ENCODE measurements around the gene PTAR1.
"Not testable (repeated sequence)": the region's sequence is repeated elsewhere in the genome, so short reads cannot be mapped to it uniquely, and the experiment has no call there.

Gene PTAR1, protein sequence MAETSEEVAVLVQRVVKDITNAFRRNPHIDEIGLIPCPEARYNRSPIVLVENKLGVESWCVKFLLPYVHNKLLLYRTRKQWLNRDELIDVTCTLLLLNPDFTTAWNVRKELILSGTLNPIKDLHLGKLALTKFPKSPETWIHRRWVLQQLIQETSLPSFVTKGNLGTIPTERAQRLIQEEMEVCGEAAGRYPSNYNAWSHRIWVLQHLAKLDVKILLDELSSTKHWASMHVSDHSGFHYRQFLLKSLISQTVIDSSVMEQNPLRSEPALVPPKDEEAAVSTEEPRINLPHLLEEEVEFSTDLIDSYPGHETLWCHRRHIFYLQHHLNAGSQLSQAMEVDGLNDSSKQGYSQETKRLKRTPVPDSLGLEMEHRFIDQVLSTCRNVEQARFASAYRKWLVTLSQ

DNA sequence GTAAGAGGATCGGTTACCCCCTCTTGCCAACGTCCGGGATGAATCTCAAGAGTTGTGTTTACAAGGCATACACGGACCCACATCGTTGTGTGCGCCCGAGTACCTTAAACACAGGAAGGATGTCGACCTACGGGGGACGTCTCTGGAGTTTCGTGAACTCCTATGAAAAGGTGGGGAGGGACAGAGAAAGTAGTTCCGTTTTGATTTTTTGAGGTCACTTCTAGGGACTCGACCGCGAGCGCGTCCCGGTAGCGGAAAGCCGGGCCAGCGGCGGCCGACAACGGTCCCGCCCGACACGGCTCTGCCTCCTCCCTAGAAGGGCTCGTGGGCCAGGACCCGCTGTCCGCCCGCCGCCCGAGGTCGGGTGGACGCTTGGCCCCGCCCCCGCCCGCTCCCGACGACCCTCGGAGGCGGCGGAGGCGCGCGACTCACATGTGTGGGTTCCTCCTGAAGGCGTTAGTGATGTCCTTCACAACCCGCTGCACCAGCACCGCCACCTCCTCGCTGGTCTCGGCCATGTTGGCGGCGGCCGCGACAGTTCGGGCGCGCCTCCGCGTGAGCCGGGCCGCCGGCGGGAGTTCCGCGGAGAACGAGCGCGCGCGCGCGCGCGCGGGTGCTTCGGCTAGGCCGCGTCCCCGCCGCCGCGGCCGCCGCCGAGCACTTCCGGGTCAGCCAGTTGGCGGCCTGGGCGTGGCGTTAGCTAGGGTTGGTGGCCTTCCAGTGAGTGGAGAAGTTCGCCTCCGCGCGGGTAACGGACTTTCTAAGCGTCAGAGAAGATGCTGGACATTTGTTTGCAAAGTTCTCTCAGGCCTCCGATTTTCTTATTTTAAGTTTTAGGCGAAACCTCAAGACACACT, at the start of gene PTAR1:
PTAR1 (minus strand) TSS at position 591 of the 857 bp plus-strand sequence; CDS start at position 518, 73 bp downstream.
- peak; percentile 90 to 92 for ATAC-seq

- no peak for ATAC-seq
These were observed 49.6 kb upstream of the PTAR1 start for GRCh38 chr9:69809304-69809863.

- no peak for ATAC-seq
These were observed 46.8 kb upstream of the PTAR1 start for GRCh38 chr9:69806627-69807026.

- ATAC-seq = no peak
These were observed 46.2 kb upstream of the PTAR1 start for GRCh38 chr9:69805962-69806515.

- ATAC-seq = no peak
These were observed 42.2 kb upstream of the PTAR1 start for GRCh38 chr9:69801989-69802388.

DNA sequence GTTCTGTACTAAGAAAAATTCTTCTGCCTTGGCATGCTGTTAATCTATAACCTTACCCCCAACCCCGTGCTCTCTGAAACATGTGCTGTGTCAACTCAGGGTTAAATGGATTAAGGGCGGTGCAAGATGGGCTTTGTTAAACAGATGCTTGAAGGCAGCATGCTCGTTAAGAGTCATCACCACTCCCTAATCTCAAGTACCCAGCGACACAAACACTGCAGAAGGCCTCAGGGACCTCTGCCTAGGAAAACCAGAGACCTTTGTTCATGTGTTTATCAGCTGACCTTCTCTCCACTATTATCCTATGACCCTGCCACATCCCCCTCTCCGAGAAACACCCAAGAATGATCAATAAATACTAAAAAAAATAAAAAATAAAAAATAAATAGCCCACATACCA, 40.2 kb upstream of the PTAR1 start:
- not testable (repeated sequence) for ATAC-seq

- not testable (repeated sequence) for ATAC-seq
These were observed 39.7 kb upstream of the PTAR1 start for GRCh38 chr9:69799521-69799920.

DNA sequence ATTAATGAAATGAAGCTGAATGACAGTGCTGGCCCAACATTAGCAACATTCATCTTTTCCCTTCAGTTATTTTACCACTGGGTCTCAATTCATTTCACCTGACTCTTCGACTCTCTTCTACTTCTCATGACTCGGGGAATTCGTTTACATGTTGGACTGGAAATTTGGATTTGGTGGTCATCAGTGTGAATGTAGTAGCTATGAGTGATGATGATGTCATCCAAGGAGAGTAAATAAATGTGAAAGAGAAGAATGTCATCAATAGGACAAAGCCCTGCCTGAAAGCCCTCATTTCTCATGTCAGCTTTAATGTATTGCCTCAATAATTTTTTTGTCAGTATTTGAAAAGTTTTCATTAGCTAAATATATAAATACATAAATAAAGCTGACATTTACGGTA, 38.9 kb upstream of the PTAR1 start:
- no peak for ATAC-seq

GRCh38 chr9:69797675-69798074, 37.9 kb upstream of the PTAR1 start:
- ATAC-seq = no peak

- ATAC-seq = no peak
These were observed 34.5 kb upstream of the PTAR1 start for GRCh38 chr9:69794356-69794755.

- no peak for ATAC-seq
These were observed 25.9 kb upstream of the PTAR1 start for GRCh38 chr9:69785757-69786156.

GRCh38 chr9:69773258-69773657, 13.4 kb upstream of the PTAR1 start:
- no peak for ATAC-seq

- ATAC-seq = no peak
These were observed 12.1 kb upstream of the PTAR1 start for GRCh38 chr9:69771775-69772418.

GRCh38 chr9:69768716-69769115, 8.9 kb upstream of the PTAR1 start:
- ATAC-seq = no peak

DNA sequence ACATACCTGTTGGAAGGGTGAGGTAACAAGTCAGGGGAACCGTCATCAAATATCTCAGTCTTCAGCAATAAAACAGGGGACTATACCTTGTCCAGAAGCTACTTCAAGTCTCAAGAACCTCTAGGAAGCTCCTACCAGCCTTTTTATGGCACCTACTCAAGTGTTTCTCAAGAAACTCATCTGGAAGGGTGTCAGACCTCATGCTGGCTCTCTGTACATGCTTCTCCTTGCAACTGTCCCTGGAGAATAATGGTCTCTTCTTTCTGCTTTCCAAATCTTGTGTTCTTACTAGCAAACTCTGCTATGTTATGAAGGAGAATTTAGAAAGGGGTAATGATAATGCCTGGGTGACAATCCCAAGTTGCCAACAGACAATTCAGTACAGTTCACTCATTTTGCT, 8.3 kb upstream of the PTAR1 start:
- no peak for ATAC-seq

DNA sequence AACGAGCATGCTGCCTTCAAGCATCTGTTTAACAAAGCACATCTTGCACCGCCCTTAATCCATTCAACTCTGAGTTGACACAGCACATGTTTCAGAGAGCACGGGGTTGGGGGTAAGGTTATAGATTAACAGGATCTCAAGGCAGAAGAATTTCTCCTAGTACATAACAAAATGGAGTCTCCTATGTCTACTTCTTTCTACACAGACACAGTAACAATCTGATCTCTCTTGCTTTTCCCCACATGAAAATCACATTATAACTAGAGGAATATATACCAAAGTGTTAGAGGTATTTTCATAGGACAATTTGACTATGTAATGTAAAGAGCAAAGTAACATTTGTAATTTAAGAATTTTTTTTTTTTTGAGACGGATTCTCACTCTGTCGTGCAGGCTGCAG, 4.1 kb upstream of the PTAR1 start:
- not testable (repeated sequence) for ATAC-seq

DNA sequence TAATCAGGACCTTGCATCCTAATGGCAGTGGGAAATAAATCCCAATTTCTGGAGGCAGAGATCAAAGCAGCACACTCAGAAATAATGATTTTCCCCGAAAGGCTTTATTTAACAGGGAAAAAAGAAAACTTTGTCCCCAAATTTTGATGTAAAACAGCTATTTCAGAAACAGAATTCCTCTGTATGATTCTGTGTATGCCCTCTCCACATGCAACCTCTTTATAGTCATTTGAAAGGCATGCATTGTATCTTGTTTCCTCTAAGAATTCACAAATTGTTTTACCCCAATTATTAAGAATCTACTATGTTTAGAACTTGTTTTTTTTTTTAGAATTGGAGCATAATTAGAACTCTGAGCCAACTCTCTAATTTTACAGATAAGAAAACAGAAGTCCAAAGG, 2.7 kb upstream of the PTAR1 start:
- no peak for ATAC-seq

- ATAC-seq = no peak
These were observed 433 bp upstream of the PTAR1 start for GRCh38 chr9:69760278-69760610.

- no peak for ATAC-seq
These were observed 790 bp downstream of the PTAR1 start for GRCh38 chr9:69759021-69759420.

- ATAC-seq = no peak
These were observed 1.7 kb downstream of the PTAR1 start for GRCh38 chr9:69757996-69758675.

DNA sequence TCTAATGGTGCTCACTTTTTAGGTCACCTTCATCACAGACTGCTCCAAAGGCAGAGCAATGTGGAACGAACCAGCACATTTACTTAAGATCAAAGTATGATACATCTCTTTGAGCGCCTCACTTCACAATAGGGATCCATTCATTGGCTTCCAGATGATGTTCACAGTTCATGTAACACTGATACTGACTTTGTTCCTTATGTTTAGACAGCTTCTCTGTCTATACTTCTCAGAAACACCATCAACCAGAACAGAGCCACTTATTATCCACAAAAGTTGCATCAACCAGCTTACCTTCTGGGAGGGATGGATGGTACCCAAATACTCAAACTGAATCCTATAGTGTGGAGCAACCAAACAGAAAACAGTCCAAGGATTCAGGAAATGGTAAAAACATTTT, 4.6 kb downstream of the PTAR1 start:
- ATAC-seq = no peak

- ATAC-seq = no peak
These were observed 6.0 kb downstream of the PTAR1 start for GRCh38 chr9:69753830-69754229.
